Glutamatergic neuron (in vitro differentiated cells): ENCODE data around the gene PKD2. TPM values are rescaled to one million over a fixed set of nuclear protein-coding genes. Genes with fewer than 3 reads are reported as not detected.
"Not testable (repeated sequence)": the region's sequence is repeated elsewhere in the genome, so short reads cannot be mapped to it uniquely, and the experiment has no call there.

Experiments used
- DNase-seq: peaks from one replicate; pipeline ENCODE4 v3.0.0; 2022
- H3K27ac Mint-ChIP-seq: one replicate; pipeline ENCODE4 v1.8.0; 2020; ENCODE audit warnings: mild to moderate bottlenecking, mixed read lengths, inconsistent platforms; ENCODE audit not compliant: unreplicated experiment
- H3K27me3 Mint-ChIP-seq: one replicate; pipeline ENCODE4 v1.8.0; 2020; ENCODE audit warnings: mild to moderate bottlenecking, moderate library complexity, mixed read lengths, inconsistent platforms; ENCODE audit not compliant: unreplicated experiment
- H3K36me3 Mint-ChIP-seq: one replicate; pipeline ENCODE4 v1.8.0; 2020; ENCODE audit warnings: mild to moderate bottlenecking, mixed read lengths, inconsistent platforms; ENCODE audit not compliant: unreplicated experiment
- H3K4me1 Mint-ChIP-seq: one replicate; pipeline ENCODE4 v1.8.0; 2020; ENCODE audit warnings: mild to moderate bottlenecking, low read depth, mixed read lengths, inconsistent platforms; ENCODE audit not compliant: unreplicated experiment
- H3K4me3 Mint-ChIP-seq: one replicate; pipeline ENCODE4 v1.8.0; 2020; ENCODE audit warnings: mild to moderate bottlenecking, mixed read lengths, inconsistent platforms; ENCODE audit not compliant: unreplicated experiment
- H3K9me3 Mint-ChIP-seq: one replicate; pipeline ENCODE4 v1.8.0; 2020; ENCODE audit warnings: mild to moderate bottlenecking, moderate library complexity, mixed read lengths, inconsistent platforms; ENCODE audit not compliant: unreplicated experiment
- CTCF ChIP-seq: fragments of 200-600 bp; sonication (generic); IDR thresholded peaks from one replicate; pipeline ENCODE4 v1.5.0; 2021; ENCODE audit not compliant: partially characterized antibody, unreplicated experiment
- total RNA-seq: library from RNA; stranded (reverse); fragmentation: NEBNext Ultra II Directional; extraction: Animal tissue kit (Norgen Biotek cat#: 25700); gene quantifications from one replicate; pipeline ENCODE4 v1.2.1, GENCODE V29; 2021; ENCODE audit not compliant: unreplicated experiment

PKD2 gene
- total RNA-seq, 1 donor from 2014 or later, result 20.7 TPM

GRCh38 chr4:88107406-88108107 lies 100.1 kb downstream of the PKD2 start:
- Mint-ChIP-seq H3K4me1 (no peaks in the 10 kb centered on the region), H3K36me3 (no peaks in the 10 kb centered on the region), H3K4me3 (no peak overlapping the region), H3K27me3 (peaks cover 4% of the 10 kb centered on the region), H3K9me3 (no peaks in the 10 kb centered on the region), H3K27ac (no peak overlapping the region)
- TF ChIP-seq CTCF, result no peak
- DNase-seq, result no peak

GRCh38 chr4:88108108-88108465 lies 100.7 kb downstream of the PKD2 start:
- not testable (repeated sequence) for H3K27ac Mint-ChIP-seq, H3K4me3 Mint-ChIP-seq, H3K9me3 Mint-ChIP-seq, H3K4me1 Mint-ChIP-seq, DNase-seq, H3K36me3 Mint-ChIP-seq, H3K27me3 Mint-ChIP-seq

GRCh38 chr4:88108747-88109122 lies 101.3 kb downstream of the PKD2 start:
- Mint-ChIP-seq H3K36me3 (no peaks in the 10 kb centered on the region), H3K4me3 (no peak overlapping the region), H3K9me3 (no peaks in the 10 kb centered on the region)

GRCh38 chr4:88109123-88109881 lies 101.9 kb downstream of the PKD2 start:
- Mint-ChIP-seq H3K27me3 (peaks cover 4% of the 10 kb centered on the region), H3K27ac (no peak overlapping the region), H3K36me3 (no peaks in the 10 kb centered on the region), H3K4me3 (no peak overlapping the region), H3K9me3 (no peaks in the 10 kb centered on the region), H3K4me1 (no peaks in the 10 kb centered on the region)
- no peak for TF ChIP-seq CTCF
- DNase-seq, result no peak

More at GRCh38 chr4:88108747-88109122, 101.3 kb downstream of the PKD2 start:
- Mint-ChIP-seq H3K27me3 (peaks cover 4% of the 10 kb centered on the region), H3K27ac (no peak overlapping the region), H3K4me1 (no peaks in the 10 kb centered on the region)
- TF ChIP-seq CTCF, result no peak
- no peak for DNase-seq

- no peaks in the 10 kb centered on the region for H3K4me1 Mint-ChIP-seq
- no peak overlapping the region for H3K4me3 Mint-ChIP-seq
- no peaks in the 10 kb centered on the region for H3K9me3 Mint-ChIP-seq
- no peak for TF ChIP-seq CTCF
- no peak for DNase-seq
- H3K36me3 Mint-ChIP-seq, result no peaks in the 10 kb centered on the region
- H3K27ac Mint-ChIP-seq, result no peak overlapping the region
- H3K27me3 Mint-ChIP-seq, result peaks cover 4% of the 10 kb centered on the region
Observed at GRCh38 chr4:88110826-88111225, 103.4 kb downstream of the PKD2 start.
